ENCODE results near the gene EML4. TPM values are rescaled to one million over a fixed set of nuclear protein-coding genes. Genes with fewer than 3 reads are reported as not detected.

EML4 gene
- total and polyA plus RNA-seq, 2 of the 13 experiments (the other 11 are each of a cell fraction or from before 2014, with no cell fraction given) = 243 to 476 TPM

GRCh38 chr2:42137125-42137841 is 31.9 kb upstream of the EML4 start (continued):
- TF ChIP-seq, protein P1, sequence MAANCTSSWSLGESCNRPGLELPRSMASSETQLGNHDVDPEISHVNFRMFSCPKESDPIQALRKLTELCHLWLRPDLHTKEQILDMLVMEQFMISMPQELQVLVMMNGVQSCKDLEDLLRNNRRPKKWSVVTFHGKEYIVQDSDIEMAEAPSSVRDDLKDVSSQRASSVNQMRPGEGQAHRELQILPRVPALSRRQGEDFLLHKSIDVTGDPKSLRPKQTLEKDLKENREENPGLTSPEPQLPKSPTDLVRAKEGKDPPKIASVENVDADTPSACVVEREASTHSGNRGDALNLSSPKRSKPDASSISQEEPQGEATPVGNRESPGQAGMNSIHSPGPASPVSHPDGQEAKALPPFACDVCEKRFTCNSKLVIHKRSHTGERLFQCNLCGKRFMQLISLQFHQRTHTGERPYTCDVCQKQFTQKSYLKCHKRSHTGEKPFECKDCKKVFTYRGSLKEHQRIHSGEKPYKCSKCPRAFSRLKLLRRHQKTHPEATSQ (CRISPR knock-in tag; IDR thresholded peaks at IDR 0.05; ENCODE audit: borderline replicate concordance) = 0 out of 2 replicates have a peak, but pooled peaks have one; percentile 83
- TF ChIP-seq ZNF496 (CRISPR knock-in tag; IDR thresholded peaks at IDR 0.05; ENCODE audit: insufficient replicate concordance) = no peak
- TF ChIP-seq ZNF3 (CRISPR knock-in tag; IDR thresholded peaks at IDR 0.05) = peak; percentile 61
- TF ChIP-seq RFXAP (CRISPR knock-in tag; IDR thresholded peaks at IDR 0.05; ENCODE audit: borderline replicate concordance) = no peak
- no peak for TF ChIP-seq SUZ12 (IDR thresholded peaks at IDR 0.05; ENCODE audit: low read depth, low read length)
- 0 out of 2 replicates have a peak, but pooled peaks have one; percentile 59 for TF ChIP-seq SIN3A (IDR thresholded peaks at IDR 0.05; ENCODE audit: borderline replicate concordance, low read depth, low read length)
- 0 out of 4 replicates have a peak, but pooled peaks of 1 of the 2 experiments have one; percentile 19 for TF ChIP-seq MAFK (conservative IDR thresholded peaks at IDR 0.05 in 1 of 2, IDR thresholded peaks at IDR 0.05 in 1 of 2; ENCODE audit: low read length in 2 of 2)
- TF ChIP-seq ZNF234 (CRISPR knock-in tag; conservative IDR thresholded peaks at IDR 0.05) = no peak
- peak; percentile 30 for TF ChIP-seq PHF5A (CRISPR knock-in tag; IDR thresholded peaks at IDR 0.05; ENCODE audit: low read depth, unreplicated experiment)
- TF ChIP-seq EP300 (IDR thresholded peaks at IDR 0.05; ENCODE audit: low read depth in 2 of 2, low read length in 2 of 2) = peak in 1 of 2 experiments; percentile 93; a peak in 2 of 4 replicates
- TF ChIP-seq EP300 (CRISPR knock-in tag; IDR thresholded peaks at IDR 0.05; ENCODE audit: borderline replicate concordance) = peak; percentile 88
- peak; percentile 95 for TF ChIP-seq MED8 (CRISPR knock-in tag; IDR thresholded peaks at IDR 0.05; ENCODE audit: insufficient replicate concordance)
- TF ChIP-seq THAP11 (CRISPR knock-in tag; IDR thresholded peaks at IDR 0.05) = peak; percentile 71
- TF ChIP-seq ZNF468 (CRISPR knock-in tag; IDR thresholded peaks at IDR 0.05) = no peak
- peak; percentile 57 for TF ChIP-seq ZNF883 (CRISPR knock-in tag; IDR thresholded peaks at IDR 0.05; ENCODE audit: not compliant biosample characterization)
- TF ChIP-seq AHDC1 (CRISPR knock-in tag; IDR thresholded peaks at IDR 0.05; ENCODE audit: borderline replicate concordance) = peak; percentile 73
- no peak for TF ChIP-seq KDM4B (CRISPR knock-in tag; IDR thresholded peaks at IDR 0.05)
- peak; percentile 79 for TF ChIP-seq YY1 (IDR thresholded peaks at IDR 0.05; ENCODE audit: insufficient read depth, insufficient replicate concordance, low read depth, low read length)
- TF ChIP-seq, protein P2, sequence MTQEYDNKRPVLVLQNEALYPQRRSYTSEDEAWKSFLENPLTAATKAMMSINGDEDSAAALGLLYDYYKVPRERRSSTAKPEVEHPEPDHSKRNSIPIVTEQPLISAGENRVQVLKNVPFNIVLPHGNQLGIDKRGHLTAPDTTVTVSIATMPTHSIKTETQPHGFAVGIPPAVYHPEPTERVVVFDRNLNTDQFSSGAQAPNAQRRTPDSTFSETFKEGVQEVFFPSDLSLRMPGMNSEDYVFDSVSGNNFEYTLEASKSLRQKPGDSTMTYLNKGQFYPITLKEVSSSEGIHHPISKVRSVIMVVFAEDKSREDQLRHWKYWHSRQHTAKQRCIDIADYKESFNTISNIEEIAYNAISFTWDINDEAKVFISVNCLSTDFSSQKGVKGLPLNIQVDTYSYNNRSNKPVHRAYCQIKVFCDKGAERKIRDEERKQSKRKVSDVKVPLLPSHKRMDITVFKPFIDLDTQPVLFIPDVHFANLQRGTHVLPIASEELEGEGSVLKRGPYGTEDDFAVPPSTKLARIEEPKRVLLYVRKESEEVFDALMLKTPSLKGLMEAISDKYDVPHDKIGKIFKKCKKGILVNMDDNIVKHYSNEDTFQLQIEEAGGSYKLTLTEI (CRISPR knock-in tag; conservative IDR thresholded peaks at IDR 0.05) = no peak

All from HepG2 (cell line).